ENCODE results near the gene AP1G1. TPM values are rescaled to one million over a fixed set of nuclear protein-coding genes. Genes with fewer than 3 reads are reported as not detected.
A peak's percentile ranks its signal among the peaks of the same experiment; 100 is the strongest.

The AP1G1 gene
- total RNA-seq, 2 experiments from 2014 or later: 57.9 to 89.7 TPM

DNA sequence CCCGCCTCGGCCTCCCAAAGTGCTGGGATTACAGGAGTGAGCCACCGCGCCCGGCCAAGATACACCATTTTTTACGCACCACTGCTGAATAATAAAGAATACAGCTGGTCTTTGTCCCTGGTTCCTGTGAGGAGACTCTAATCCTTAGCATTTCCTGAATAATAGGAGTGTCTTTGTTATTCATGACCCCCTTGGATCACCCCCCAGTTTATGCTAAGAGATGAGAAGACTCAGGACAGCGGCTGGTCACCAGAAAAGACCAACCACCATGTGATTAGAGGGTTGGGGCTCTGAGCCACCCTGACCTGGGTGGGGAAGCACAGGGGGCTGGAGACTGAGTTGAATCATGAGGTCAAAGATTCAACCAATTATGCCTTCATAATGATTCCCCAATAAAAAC is 101.4 kb downstream of the AP1G1 start:
- CTCF ChIA-PET (ENCODE audit: unreplicated experiment): no interaction called here
- no peaks in the 10 kb centered on the region for H3K9me2 ChIP-seq (ENCODE audit: insufficient read depth, low read length)
- peaks cover 24% of the 10 kb centered on the region for H3K4me1 ChIP-seq (ENCODE audit: insufficient read depth, low read length, poor library complexity, severe bottlenecking)
- H3K9me3 ChIP-seq (ENCODE audit: low read length): no peaks in the 10 kb centered on the region
- POLR2A ChIA-PET: interaction anchor here (0.6 to 1.1 kb wide), 3 partner anchors 10 to 130 kb away, joined by 3 to 5 read pairs (median 3); no protein-coding TSS in a partner anchor
- H4K20me1 ChIP-seq (ENCODE audit: insufficient read depth, low read length): no peaks in the 10 kb centered on the region
- H3K27ac ChIP-seq (ENCODE audit: low read depth, low read length, poor library complexity, severe bottlenecking): peak overlapping the region; percentile 23
- H3K36me3 ChIP-seq (ENCODE audit: insufficient read depth, low read length): peaks cover under 1% of the 10 kb centered on the region; the same call in 1 of the 2 replicates
- peak overlapping the region; percentile 21 for H3K4me2 ChIP-seq (ENCODE audit: low read length)
- TF ChIP-seq EZH2phosphoT487 (IDR thresholded peaks at IDR 0.05; ENCODE audit: borderline replicate concordance, low read depth, low read length): no peak
- no TSS peak for BruUV-seq (replicated peaks)
- H3K79me2 ChIP-seq (ENCODE audit: insufficient read depth, low read depth, low read length): no peaks in the 10 kb centered on the region
- no peak overlapping the region for H2AFZ ChIP-seq (ENCODE audit: low read length)
- no peak overlapping the region for H3K4me3 ChIP-seq (ENCODE audit: low read depth, low read length, poor library complexity, severe bottlenecking)
- intact Hi-C loops (cut with micrococcal nuclease; ENCODE audit: unreplicated experiment): loop anchor here (2.0 kb wide), 1 partner anchor 16 kb away; no protein-coding TSS in a partner anchor
- no peak for DNase-seq (ENCODE audit: low spot score)

DNA sequence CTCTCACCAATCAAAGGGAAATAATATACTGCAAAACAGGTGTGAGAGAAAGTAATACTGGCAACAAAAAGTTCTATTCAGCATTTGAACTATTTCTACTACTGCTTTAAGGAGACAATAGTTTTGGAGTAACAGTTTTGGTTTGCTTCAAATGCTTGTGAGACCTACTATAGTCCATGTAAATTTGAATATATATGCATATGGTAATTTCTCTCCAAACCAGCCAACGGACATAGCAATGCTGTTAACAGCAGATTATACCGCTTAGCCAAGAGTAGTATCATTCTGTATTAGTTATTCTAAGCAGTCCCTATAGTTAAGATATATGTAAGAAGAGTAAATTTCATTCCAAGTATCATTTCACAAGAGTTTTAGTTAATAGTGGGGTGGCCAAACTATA is 102.6 kb downstream of the AP1G1 start:
- Histone ChIP-seq H3K4me3 (ENCODE audit: low read depth, low read length, poor library complexity, severe bottlenecking) (no peak overlapping the region), H3K9me3 (ENCODE audit: low read length) (no peaks in the 10 kb centered on the region), H3K79me2 (ENCODE audit: insufficient read depth, low read depth, low read length) (no peaks in the 10 kb centered on the region), H3K4me1 (ENCODE audit: insufficient read depth, low read length, poor library complexity, severe bottlenecking) (peaks cover 24% of the 10 kb centered on the region), H3K4me2 (ENCODE audit: low read length) (no peak overlapping the region), H3K27ac (ENCODE audit: low read depth, low read length, poor library complexity, severe bottlenecking) (no peak overlapping the region), H3K9me2 (ENCODE audit: insufficient read depth, low read length) (no peaks in the 10 kb centered on the region), H4K20me1 (ENCODE audit: insufficient read depth, low read length) (no peaks in the 10 kb centered on the region), H2AFZ (ENCODE audit: low read length) (no peak overlapping the region), H3K36me3 (ENCODE audit: insufficient read depth, low read length) (peaks cover 5% of the 10 kb centered on the region)
- POLR2A ChIA-PET: interaction anchor here (0.6 to 0.7 kb wide), 3 partner anchors 23 to 650 kb away, joined by 3 to 4 read pairs (median 4); no protein-coding TSS in a partner anchor
- intact Hi-C loops (cut with micrococcal nuclease; ENCODE audit: unreplicated experiment): loop anchor here (2.0 kb wide), 1 partner anchor 17 kb away; no protein-coding TSS in a partner anchor
- CTCF ChIA-PET (ENCODE audit: unreplicated experiment): no interaction called here
- TF ChIP-seq EZH2phosphoT487 (IDR thresholded peaks at IDR 0.05; ENCODE audit: borderline replicate concordance, low read depth, low read length): no peak
- TF ChIP-seq, protein P1, sequence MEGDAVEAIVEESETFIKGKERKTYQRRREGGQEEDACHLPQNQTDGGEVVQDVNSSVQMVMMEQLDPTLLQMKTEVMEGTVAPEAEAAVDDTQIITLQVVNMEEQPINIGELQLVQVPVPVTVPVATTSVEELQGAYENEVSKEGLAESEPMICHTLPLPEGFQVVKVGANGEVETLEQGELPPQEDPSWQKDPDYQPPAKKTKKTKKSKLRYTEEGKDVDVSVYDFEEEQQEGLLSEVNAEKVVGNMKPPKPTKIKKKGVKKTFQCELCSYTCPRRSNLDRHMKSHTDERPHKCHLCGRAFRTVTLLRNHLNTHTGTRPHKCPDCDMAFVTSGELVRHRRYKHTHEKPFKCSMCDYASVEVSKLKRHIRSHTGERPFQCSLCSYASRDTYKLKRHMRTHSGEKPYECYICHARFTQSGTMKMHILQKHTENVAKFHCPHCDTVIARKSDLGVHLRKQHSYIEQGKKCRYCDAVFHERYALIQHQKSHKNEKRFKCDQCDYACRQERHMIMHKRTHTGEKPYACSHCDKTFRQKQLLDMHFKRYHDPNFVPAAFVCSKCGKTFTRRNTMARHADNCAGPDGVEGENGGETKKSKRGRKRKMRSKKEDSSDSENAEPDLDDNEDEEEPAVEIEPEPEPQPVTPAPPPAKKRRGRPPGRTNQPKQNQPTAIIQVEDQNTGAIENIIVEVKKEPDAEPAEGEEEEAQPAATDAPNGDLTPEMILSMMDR (conservative IDR thresholded peaks at IDR 0.05; ENCODE audit: low read length): no peak
- no TSS peak for BruUV-seq (replicated peaks)
- DNase-seq (ENCODE audit: low spot score): no peak

DNA sequence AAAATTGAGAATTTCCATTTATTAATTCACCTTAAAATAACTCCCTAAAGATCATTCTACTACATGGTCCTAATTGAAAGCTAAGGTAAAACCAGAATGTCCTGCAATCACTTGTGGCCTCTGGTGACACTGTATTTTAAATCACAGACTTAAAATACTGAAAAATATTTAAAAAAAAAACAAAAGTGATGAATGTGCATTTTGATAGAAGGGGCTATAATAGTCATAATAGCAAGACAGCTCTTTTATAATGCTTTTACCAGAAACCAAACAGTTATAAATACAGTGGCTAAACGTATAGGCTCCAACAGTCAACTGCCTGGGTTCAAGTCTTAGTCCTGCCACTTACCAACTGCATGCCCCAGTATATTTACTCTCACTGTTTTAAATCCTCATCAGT is 105.3 kb downstream of the AP1G1 start:
- no peak overlapping the region for H3K4me3 ChIP-seq (ENCODE audit: low read depth, low read length, poor library complexity, severe bottlenecking)
- peaks cover 8% of the 10 kb centered on the region for H3K36me3 ChIP-seq (ENCODE audit: insufficient read depth, low read length)
- no TSS peak for BruUV-seq (replicated peaks)
- intact Hi-C loops (cut with micrococcal nuclease; ENCODE audit: unreplicated experiment): no loop called here
- H3K4me1 ChIP-seq (ENCODE audit: insufficient read depth, low read length, poor library complexity, severe bottlenecking): peaks cover 23% of the 10 kb centered on the region
- no peak overlapping the region for H3K27ac ChIP-seq (ENCODE audit: low read depth, low read length, poor library complexity, severe bottlenecking)
- no peak for TF ChIP-seq EZH2phosphoT487 (IDR thresholded peaks at IDR 0.05; ENCODE audit: borderline replicate concordance, low read depth, low read length)
- TF ChIP-seq, protein P1 (conservative IDR thresholded peaks at IDR 0.05; ENCODE audit: low read length): no peak
- no peaks in the 10 kb centered on the region for H3K9me2 ChIP-seq (ENCODE audit: insufficient read depth, low read length)
- H4K20me1 ChIP-seq (ENCODE audit: insufficient read depth, low read length): no peaks in the 10 kb centered on the region
- no peak overlapping the region for H3K4me2 ChIP-seq (ENCODE audit: low read length)
- H3K9me3 ChIP-seq (ENCODE audit: low read length): no peaks in the 10 kb centered on the region
- CTCF ChIA-PET (ENCODE audit: unreplicated experiment): no interaction called here
- H3K79me2 ChIP-seq (ENCODE audit: insufficient read depth, low read depth, low read length): no peaks in the 10 kb centered on the region
- DNase-seq (ENCODE audit: low spot score): no peak
- H2AFZ ChIP-seq (ENCODE audit: low read length): no peak overlapping the region
- POLR2A ChIA-PET: interaction anchor here (0.7 kb wide), 1 partner anchor 18 kb away, joined by 3 read pairs; no protein-coding TSS in a partner anchor

Data from OCI-LY7 (cell line).